HepG2 (cell line): ENCODE data around the gene LAMA5. TPM values are rescaled to one million over a fixed set of nuclear protein-coding genes. Genes with fewer than 3 reads are reported as not detected.

Experiments
- AFF4 ChIP-seq: sonication (generic); formaldehyde crosslinking; IDR thresholded peaks from 2 replicates; pipeline ENCODE4 v1.4.0; 2020; ENCODE audit warnings: missing genetic modification reagents
- ARNTL ChIP-seq: sonication (generic); formaldehyde crosslinking; IDR thresholded peaks from 2 replicates; pipeline ENCODE4 v1.4.0; 2020; ENCODE audit warnings: mild to moderate bottlenecking, missing genetic modification reagents
- CBX5 ChIP-seq: sonication (generic); formaldehyde crosslinking; IDR thresholded peaks from 2 replicates; pipeline ENCODE4 v1.4.0; 2020; ENCODE audit warnings: missing genetic modification reagents, borderline replicate concordance
- DNMT3B ChIP-seq: conservative IDR thresholded peaks from 2 replicates; pipeline ENCODE4 v1.6.1; 2016; ENCODE audit warnings: missing biosample characterization, control low read depth
- E2F5 ChIP-seq: sonication (generic); formaldehyde crosslinking; conservative IDR thresholded peaks from 2 replicates; pipeline ENCODE4 v1.4.0; 2020; ENCODE audit warnings: missing genetic modification reagents
- ELF3 ChIP-seq: IDR thresholded peaks from 2 replicates; pipeline ENCODE4 v1.6.1; 2016; ENCODE audit warnings: missing genetic modification reagents, missing compliant biosample characterization
- GTF2F1 ChIP-seq: fragments of 150-350 bp; IDR thresholded peaks from 2 replicates; pipeline ENCODE4 v1.6.1; 2014; ENCODE audit warnings: low read length
- HDAC2 ChIP-seq: sonication (generic); formaldehyde crosslinking; IDR thresholded peaks from 2 replicates; pipeline ENCODE4 v1.4.0; 2020; ENCODE audit warnings: missing genetic modification reagents
- HMG20B ChIP-seq: conservative IDR thresholded peaks from 2 replicates; pipeline ENCODE4 v1.6.1; 2016; ENCODE audit warnings: missing genetic modification reagents, missing compliant biosample characterization
- JUN ChIP-seq: sonication (generic); formaldehyde crosslinking; IDR thresholded peaks from 2 replicates; pipeline ENCODE4 v1.4.0; 2020; ENCODE audit warnings: mild to moderate bottlenecking, missing genetic modification reagents
- KLF13 ChIP-seq: sonication (generic); formaldehyde crosslinking; IDR thresholded peaks from 2 replicates; pipeline ENCODE4 v1.4.0; 2020; ENCODE audit warnings: mild to moderate bottlenecking, missing genetic modification reagents
- MYNN ChIP-seq: sonication (generic); formaldehyde crosslinking; IDR thresholded peaks from 2 replicates; pipeline ENCODE4 v1.4.0; 2020; ENCODE audit warnings: mild to moderate bottlenecking, low read depth, missing genetic modification reagents
- REPIN1 ChIP-seq: sonication (generic); formaldehyde crosslinking; IDR thresholded peaks from 2 replicates; pipeline ENCODE4 v1.8.0; 2022; ENCODE audit warnings: missing genetic modification reagents, low read depth, mild to moderate bottlenecking, borderline replicate concordance
- RXRA ChIP-seq: sonication (generic); formaldehyde crosslinking; IDR thresholded peaks from 2 replicates; pipeline ENCODE4 v1.5.1; 2020; ENCODE audit warnings: missing genetic modification reagents
- ZEB1 ChIP-seq: IDR thresholded peaks from 2 replicates; pipeline ENCODE4 v1.6.1; 2012; ENCODE audit warnings: mild to moderate bottlenecking, low read depth, inconsistent platforms; ENCODE audit not compliant: insufficient replicate concordance
- ZNF160 ChIP-seq: sonication (generic); formaldehyde crosslinking; IDR thresholded peaks from 2 replicates; pipeline ENCODE4 v1.8.0; 2022; ENCODE audit warnings: mild to moderate bottlenecking, inconsistent platforms, missing genetic modification reagents
- ZNF230 ChIP-seq: sonication (generic); formaldehyde crosslinking; IDR thresholded peaks from 2 replicates; pipeline ENCODE4 v1.4.0; 2020; ENCODE audit warnings: mild to moderate bottlenecking, missing genetic modification reagents
- ZNF333 ChIP-seq: sonication (generic); formaldehyde crosslinking; IDR thresholded peaks from 2 replicates; pipeline ENCODE4 v1.4.0; 2020; ENCODE audit warnings: mild to moderate bottlenecking, missing genetic modification reagents, borderline replicate concordance
- ZNF343 ChIP-seq: sonication (generic); formaldehyde crosslinking; IDR thresholded peaks from 2 replicates; pipeline ENCODE4 v1.4.0; 2020; ENCODE audit warnings: mild to moderate bottlenecking, missing genetic modification reagents
- ZNF44 ChIP-seq: sonication (generic); formaldehyde crosslinking; IDR thresholded peaks from 2 replicates; pipeline ENCODE4 v1.5.1; 2020; ENCODE audit warnings: mild to moderate bottlenecking, missing genetic modification reagents
- ZNF446 ChIP-seq: sonication (generic); formaldehyde crosslinking; IDR thresholded peaks from 2 replicates; pipeline ENCODE4 v1.5.0; 2020; ENCODE audit warnings: mild to moderate bottlenecking, missing genetic modification reagents
- ZNF530 ChIP-seq: sonication (generic); formaldehyde crosslinking; IDR thresholded peaks from 2 replicates; pipeline ENCODE4 v1.5.0; 2020; ENCODE audit warnings: low read depth, mild to moderate bottlenecking, missing genetic modification reagents
- ZNF605 ChIP-seq: sonication (generic); formaldehyde crosslinking; IDR thresholded peaks from 2 replicates; pipeline ENCODE4 v1.8.0; 2022; ENCODE audit warnings: mild to moderate bottlenecking, missing genetic modification reagents
- ZNF7 ChIP-seq: IDR thresholded peaks from 2 replicates; pipeline ENCODE4 v1.6.1; 2016; ENCODE audit warnings: missing biosample characterization, missing genetic modification reagents
- ZNF784 ChIP-seq: sonication (generic); formaldehyde crosslinking; IDR thresholded peaks from 2 replicates; pipeline ENCODE4 v1.5.1; 2020; ENCODE audit warnings: missing genetic modification reagents, mild to moderate bottlenecking, borderline replicate concordance
- ZSCAN29 ChIP-seq: sonication (generic); formaldehyde crosslinking; conservative IDR thresholded peaks from 2 replicates; pipeline ENCODE4 v1.4.0; 2020; ENCODE audit warnings: mild to moderate bottlenecking, missing genetic modification reagents
- polyA plus RNA-seq, 8 experiments: library from polyadenylated mRNA; depleted of rRNA in 3 of 8; stranded (reverse) in 7 of 8; unstranded in 1 of 8; fragments of >200 nt; fragmentation: Illumina TruSeq in 4 of 8; extraction: Trizol in 4 of 8; gene quantifications; 2 replicates each; pipeline versions ENCODE4 v1.2.1 to v1.2.3, GENCODE V29; 2011 to 2016; ENCODE audit warnings: low read depth in 4 of 8, missing spikeins in 1 of 8, mixed read lengths in 1 of 8; ENCODE audit not compliant: insufficient read depth in 1 of 8
- total RNA-seq, 5 experiments: library from RNA; depleted of rRNA; stranded (reverse); fragments of >200 nt; fragmentation: Illumina TruSeq; extraction: Trizol; gene quantifications; 2 replicates each; pipeline ENCODE4 v1.2.3, GENCODE V29; 2016; ENCODE audit warnings: low read depth in 1 of 5

LAMA5 gene
- total and polyA plus RNA-seq, 2 of the 13 experiments (the other 11 are each of a cell fraction or from before 2014, with no cell fraction given): 21.0 to 44.7 TPM

GRCh38 chr20:62382306-62383198 lies 15.4 kb upstream of the LAMA5 start (continued):
- TF ChIP-seq AFF4 (CRISPR knock-in tag): no peak
- no peak for TF ChIP-seq ZNF230 (CRISPR knock-in tag)
- TF ChIP-seq JUN (CRISPR knock-in tag): no peak
- TF ChIP-seq ZNF784 (CRISPR knock-in tag): no peak; the same call in 1 of the 2 replicates
- peak; percentile 92 for TF ChIP-seq REPIN1 (CRISPR knock-in tag)
- no peak for TF ChIP-seq ZNF7 (CRISPR knock-in tag)
- TF ChIP-seq CBX5 (CRISPR knock-in tag): peak; percentile 87
- peak; percentile 71; the same call in 1 of the 2 replicates for TF ChIP-seq KLF13 (CRISPR knock-in tag)
- TF ChIP-seq ZSCAN29 (CRISPR knock-in tag): no peak
- TF ChIP-seq E2F5 (CRISPR knock-in tag): no peak; the same call in 1 of the 2 replicates
- 0 out of 2 replicates have a peak, but pooled peaks have one; percentile 30 for TF ChIP-seq ZNF343 (CRISPR knock-in tag)
- no peak for TF ChIP-seq ZNF446
- TF ChIP-seq ZNF530 (CRISPR knock-in tag): peak; percentile 80; the same call in 1 of the 2 replicates
- TF ChIP-seq GTF2F1: no peak
- no peak for TF ChIP-seq DNMT3B (CRISPR knock-in tag)
- peak; percentile 73; the same call in 1 of the 2 replicates for TF ChIP-seq ARNTL (CRISPR knock-in tag)
- peak; percentile 86; the same call in 1 of the 2 replicates for TF ChIP-seq ZNF605 (CRISPR knock-in tag)
- TF ChIP-seq ELF3: peak; percentile 73; the same call in 1 of the 2 replicates
- peak; percentile 19; the same call in 1 of the 2 replicates for TF ChIP-seq HDAC2
- TF ChIP-seq RXRA (CRISPR knock-in tag): peak; percentile 57; the same call in 1 of the 2 replicates
- TF ChIP-seq MYNN (CRISPR knock-in tag): no peak; the same call in 1 of the 2 replicates
- no peak; the same call in 1 of the 2 replicates for TF ChIP-seq ZNF333 (CRISPR knock-in tag)
- TF ChIP-seq ZEB1: peak; percentile 42
- TF ChIP-seq HMG20B (CRISPR knock-in tag): no peak; the same call in 1 of the 2 replicates
- peak; percentile 90 for TF ChIP-seq ZNF160 (CRISPR knock-in tag)
- peak; percentile 32; the same call in 1 of the 2 replicates for TF ChIP-seq ZNF44 (CRISPR knock-in tag)
